Transverse colon (tissue), 3 donors: ENCODE measurements around the gene CCNL2.

ENCODE experiments used
- POLR2A ChIP-seq: fragments of 450-650 bp; IDR thresholded peaks from one replicate; pipeline ENCODE4 v1.6.1; 2016; ENCODE audit warnings: antibody characterized with exemption, mild to moderate bottlenecking, moderate library complexity
- TF ChIP-seq, protein P1 (sequence below), 5 experiments: fragments of 200-600 bp in 3 of 5; fragments of 450-650 bp in 2 of 5; sonication (generic) in 3 of 5; IDR thresholded peaks; 1 replicate in 2 of 5; 2 replicates in 3 of 5; pipeline ENCODE4 v1.5.1; 2016 to 2017; ENCODE audit warnings: antibody characterized with exemption in 5 of 5, inconsistent platforms in 3 of 5, mild to moderate bottlenecking in 2 of 5, moderate library complexity in 1 of 5

DNA sequence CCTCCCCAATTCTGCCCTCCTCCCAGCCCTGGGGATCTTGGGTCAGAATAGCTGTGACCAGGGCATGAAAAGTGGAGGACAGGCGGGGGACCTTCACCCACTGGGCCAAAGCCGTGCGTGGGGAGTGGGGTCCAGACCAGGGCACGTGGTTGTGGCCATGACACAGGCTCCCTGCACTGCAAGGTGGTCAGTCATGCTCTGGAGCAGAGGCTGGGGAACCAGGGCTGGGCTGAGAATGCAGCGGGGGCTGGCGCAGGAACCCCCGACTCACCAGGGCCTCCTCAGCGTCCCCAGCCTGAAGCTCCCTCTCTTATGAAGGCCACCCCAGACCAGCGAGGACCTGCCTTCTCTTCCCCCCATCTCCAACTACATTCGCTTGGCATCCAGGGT is 52.6 kb downstream of the CCNL2 start:
- TF ChIP-seq, protein P1, sequence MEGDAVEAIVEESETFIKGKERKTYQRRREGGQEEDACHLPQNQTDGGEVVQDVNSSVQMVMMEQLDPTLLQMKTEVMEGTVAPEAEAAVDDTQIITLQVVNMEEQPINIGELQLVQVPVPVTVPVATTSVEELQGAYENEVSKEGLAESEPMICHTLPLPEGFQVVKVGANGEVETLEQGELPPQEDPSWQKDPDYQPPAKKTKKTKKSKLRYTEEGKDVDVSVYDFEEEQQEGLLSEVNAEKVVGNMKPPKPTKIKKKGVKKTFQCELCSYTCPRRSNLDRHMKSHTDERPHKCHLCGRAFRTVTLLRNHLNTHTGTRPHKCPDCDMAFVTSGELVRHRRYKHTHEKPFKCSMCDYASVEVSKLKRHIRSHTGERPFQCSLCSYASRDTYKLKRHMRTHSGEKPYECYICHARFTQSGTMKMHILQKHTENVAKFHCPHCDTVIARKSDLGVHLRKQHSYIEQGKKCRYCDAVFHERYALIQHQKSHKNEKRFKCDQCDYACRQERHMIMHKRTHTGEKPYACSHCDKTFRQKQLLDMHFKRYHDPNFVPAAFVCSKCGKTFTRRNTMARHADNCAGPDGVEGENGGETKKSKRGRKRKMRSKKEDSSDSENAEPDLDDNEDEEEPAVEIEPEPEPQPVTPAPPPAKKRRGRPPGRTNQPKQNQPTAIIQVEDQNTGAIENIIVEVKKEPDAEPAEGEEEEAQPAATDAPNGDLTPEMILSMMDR (IDR thresholded peaks at IDR 0.05), result no peak
- no peak for TF ChIP-seq POLR2A
